Sigmoid colon (tissue), 7 donors: ENCODE measurements around the gene SMIM13. TPM values are rescaled to one million over a fixed set of nuclear protein-coding genes. Genes with fewer than 3 reads are reported as not detected.

Experiments used
- DNase-seq: peaks from one replicate; pipeline ENCODE4 v3.0.0-alpha.2; 2019
- H3K27ac ChIP-seq, 4 donors: fragments of 200-600 bp; sonication (generic); one replicate each; pipeline ENCODE4 v1.5.1; 2016 to 2019; ENCODE audit warnings: mild to moderate bottlenecking in 1 of 4
- H3K27me3 ChIP-seq, 3 donors: fragments of 200-600 bp; sonication (generic); one replicate each; pipeline ENCODE4 v1.5.1; 2019; ENCODE audit warnings: mild to moderate bottlenecking in 1 of 3
- H3K36me3 ChIP-seq, 4 donors: fragments of 200-600 bp; sonication (generic); one replicate each; pipeline ENCODE4 v1.5.1; 2016 to 2019
- H3K4me1 ChIP-seq, 4 donors: fragments of 200-600 bp; sonication (generic); one replicate each; pipeline ENCODE4 v1.5.1; 2017 to 2019
- H3K4me3 ChIP-seq, 4 donors: fragments of 200-600 bp; sonication (generic); one replicate each; pipeline ENCODE4 v1.5.1; 2017 to 2019; ENCODE audit warnings: mild to moderate bottlenecking in 2 of 4, moderate library complexity in 1 of 4
- H3K9me3 ChIP-seq, 4 donors: fragments of 200-600 bp in 3 of 4; sonication (generic) in 3 of 4; one replicate each; pipeline versions ENCODE4 v1.5.1 to v1.6.1; 2013 to 2019
- CTCF ChIP-seq, 4 experiments: fragments of 450-650 bp in 3 of 4; fragments of 200-600 bp in 1 of 4; IDR thresholded peaks; one replicate each; pipeline ENCODE4 v1.5.1; 2016 to 2019; ENCODE audit warnings: antibody characterized with exemption in 4 of 4, mild to moderate bottlenecking in 3 of 4, moderate library complexity in 2 of 4
- EP300 ChIP-seq, 4 donors: sonication (generic); formaldehyde crosslinking; IDR thresholded peaks; one replicate each; pipeline ENCODE4 v1.6.1; 2017; ENCODE audit warnings: antibody characterized with exemption in 4 of 4
- POLR2A ChIP-seq, 2 donors: fragments of 450-650 bp; IDR thresholded peaks; one replicate each; pipeline ENCODE4 v1.6.1; 2016; ENCODE audit warnings: antibody characterized with exemption in 2 of 2, mild to moderate bottlenecking in 2 of 2, moderate library complexity in 2 of 2
- POLR2AphosphoS5 ChIP-seq, 4 donors: sonication (generic); formaldehyde crosslinking; IDR thresholded peaks; one replicate each; pipeline ENCODE4 v1.6.1; 2017; ENCODE audit warnings: antibody characterized with exemption in 4 of 4
- WGBS, 2 donors: extraction: QIAGEN DNeasy Blood & Tissue Kit; methylation state at CpG; one replicate each; pipeline ENCODE4 v1.1.7; 2013; 5-methylcytosine and 5-hydroxymethylcytosine counted together
- intact Hi-C: fragments of 100-400 bp; cut with DNase I; formaldehyde crosslinking; loops from one replicate; pipeline ENCODE4 v1.15.1; 2023
- polyA plus RNA-seq, 3 donors: library from polyadenylated mRNA; stranded (reverse); fragments of 200-250 nt; gene quantifications; one replicate each; pipeline ENCODE4 v1.2.3, GENCODE V29; 2013
- total RNA-seq, 4 donors: library from RNA; depleted of rRNA; stranded (reverse); fragments of >200 nt; gene quantifications; one replicate each; pipeline ENCODE4 v1.1.0, GENCODE V29; 2016
- donor health status: healthy with polysubstance abuse.
- donor health status: Bipolar disorder and iron deficiency.
- donor health status: healthy.

The SMIM13 gene
- total and polyA plus RNA-seq, 7 donors: 1.8 to 12.1 (median 8.7) TPM

GRCh38 chr6:11092668-11093375 is 812 bp upstream of the SMIM13 start:
- Histone ChIP-seq H3K27me3 (no peaks in the 10 kb centered on the region), H3K36me3 (no peaks in the 10 kb centered on the region), H3K9me3 (no peaks in the 10 kb centered on the region), H3K4me1 (peaks cover 0 to 24% (median 18%) of the 10 kb centered on the region in 4 donors), H3K27ac (peak overlapping the region; percentile 97 to 98 (median 98)), H3K4me3 (peak overlapping the region; percentile 89 to 98 (median 92))
- no peak for TF ChIP-seq POLR2AphosphoS5 (IDR thresholded peaks at IDR 0.05)
- no peak for TF ChIP-seq EP300 (IDR thresholded peaks at IDR 0.05)
- no peak for TF ChIP-seq POLR2A (IDR thresholded peaks at IDR 0.05)
- TF ChIP-seq CTCF (IDR thresholded peaks at IDR 0.05): no peak
- no peak for DNase-seq
- 1 to 3% methylated on average over 10 of the region's 10 CpGs for WGBS, 2 donors
- intact Hi-C loops: loop anchor here (5.0 to 10.0 kb wide), 3 partner anchors 348 to 922 kb away; partner anchors contain the start of genes HIVEP1 and TMEM14B

GRCh38 chr6:11093376-11093625 is 333 bp upstream of the SMIM13 start:
- H3K27me3 ChIP-seq: no peaks in the 10 kb centered on the region
- intact Hi-C loops: loop anchor here (5.0 to 10.0 kb wide), 3 partner anchors 348 to 922 kb away; partner anchors contain the start of genes HIVEP1 and TMEM14B
- H3K9me3 ChIP-seq: no peaks in the 10 kb centered on the region
- H3K27ac ChIP-seq: peak overlapping the region; percentile 97 to 98 (median 98)
- peak overlapping the region; percentile 89 to 98 (median 92) for H3K4me3 ChIP-seq
- 0% methylated on average over 17 of the region's 17 CpGs for WGBS, 2 donors
- peaks cover 0 to 24% (median 18%) of the 10 kb centered on the region in 4 donors for H3K4me1 ChIP-seq
- no peaks in the 10 kb centered on the region for H3K36me3 ChIP-seq
- TF ChIP-seq POLR2A (IDR thresholded peaks at IDR 0.05): no peak
- TF ChIP-seq CTCF (IDR thresholded peaks at IDR 0.05): no peak
- no peak for TF ChIP-seq EP300 (IDR thresholded peaks at IDR 0.05)
- TF ChIP-seq POLR2AphosphoS5 (IDR thresholded peaks at IDR 0.05): no peak
- no peak for DNase-seq

- Histone ChIP-seq H3K27ac (peak overlapping the region; percentile 97 to 98 (median 98)), H3K9me3 (no peaks in the 10 kb centered on the region), H3K27me3 (no peaks in the 10 kb centered on the region), H3K4me3 (peak overlapping the region; percentile 89 to 98 (median 92)), H3K36me3 (no peaks in the 10 kb centered on the region), H3K4me1 (peaks cover 0 to 24% (median 18%) of the 10 kb centered on the region in 4 donors)
- TF ChIP-seq POLR2AphosphoS5 (IDR thresholded peaks at IDR 0.05) (no peak), POLR2A (IDR thresholded peaks at IDR 0.05) (no peak), EP300 (IDR thresholded peaks at IDR 0.05) (no peak), CTCF (IDR thresholded peaks at IDR 0.05) (no peak)
- 0% methylated on average over 15 of the region's 15 CpGs for WGBS, 2 donors
- DNase-seq: peak; percentile 65
- intact Hi-C loops: loop anchor here (5.0 to 10.0 kb wide), 3 partner anchors 350 to 920 kb away; partner anchors contain the start of genes HIVEP1 and TMEM14B
Observed at GRCh38 chr6:11094411-11094851, 797 bp downstream of the SMIM13 start.

- 21 to 49% methylated on average over 7 of the region's 7 CpGs for WGBS, 2 donors
- intact Hi-C loops: loop anchor here (5.0 to 10.0 kb wide), 3 partner anchors 350 to 920 kb away; partner anchors contain the start of genes HIVEP1 and TMEM14B
- TF ChIP-seq POLR2A (IDR thresholded peaks at IDR 0.05) (no peak), CTCF (IDR thresholded peaks at IDR 0.05) (no peak), EP300 (IDR thresholded peaks at IDR 0.05) (no peak), POLR2AphosphoS5 (IDR thresholded peaks at IDR 0.05) (no peak)
- Histone ChIP-seq H3K27me3 (no peaks in the 10 kb centered on the region), H3K27ac (peak overlapping the region; percentile 97 to 98 (median 98)), H3K36me3 (no peaks in the 10 kb centered on the region), H3K4me3 (peak overlapping the region; percentile 89 to 98 (median 92)), H3K9me3 (no peaks in the 10 kb centered on the region), H3K4me1 (peaks cover 0 to 24% (median 18%) of the 10 kb centered on the region in 4 donors)
- DNase-seq: no peak
Observed at GRCh38 chr6:11094941-11095340, 1.3 kb downstream of the SMIM13 start.
